Nephron progenitor cell (in vitro differentiated cells): ENCODE data around the gene KIF5A.

ENCODE experiments used
- DNase-seq: peaks from one replicate; pipeline ENCODE4 v3.0.0; 2021
- H3K27ac Mint-ChIP-seq: 2 replicates; pipeline ENCODE4 v1.8.0; 2021; ENCODE audit warnings: mild to moderate bottlenecking, moderate library complexity, mixed read lengths
- H3K27me3 Mint-ChIP-seq: 2 replicates; pipeline ENCODE4 v1.8.0; 2021; ENCODE audit warnings: mild to moderate bottlenecking, low read depth, mixed read lengths; ENCODE audit not compliant: poor library complexity
- H3K36me3 Mint-ChIP-seq: 2 replicates; pipeline ENCODE4 v1.8.0; 2021; ENCODE audit warnings: low read depth, mixed read lengths
- H3K4me1 Mint-ChIP-seq: 2 replicates; pipeline ENCODE4 v1.8.0; 2021; ENCODE audit warnings: mixed read lengths
- H3K4me3 Mint-ChIP-seq: 2 replicates; pipeline ENCODE4 v1.8.0; 2021; ENCODE audit warnings: mild to moderate bottlenecking, moderate library complexity, mixed read lengths
- H3K9me3 Mint-ChIP-seq: 2 replicates; pipeline ENCODE4 v1.8.0; 2021; ENCODE audit warnings: mild to moderate bottlenecking, moderate library complexity, mixed read lengths
- TF ChIP-seq, protein P1 (sequence below): fragments of 200-600 bp; sonication (generic); IDR thresholded peaks from 2 replicates; pipeline ENCODE4 v1.5.0; 2021; ENCODE audit warnings: antibody characterized with exemption

KIF5A gene

DNA sequence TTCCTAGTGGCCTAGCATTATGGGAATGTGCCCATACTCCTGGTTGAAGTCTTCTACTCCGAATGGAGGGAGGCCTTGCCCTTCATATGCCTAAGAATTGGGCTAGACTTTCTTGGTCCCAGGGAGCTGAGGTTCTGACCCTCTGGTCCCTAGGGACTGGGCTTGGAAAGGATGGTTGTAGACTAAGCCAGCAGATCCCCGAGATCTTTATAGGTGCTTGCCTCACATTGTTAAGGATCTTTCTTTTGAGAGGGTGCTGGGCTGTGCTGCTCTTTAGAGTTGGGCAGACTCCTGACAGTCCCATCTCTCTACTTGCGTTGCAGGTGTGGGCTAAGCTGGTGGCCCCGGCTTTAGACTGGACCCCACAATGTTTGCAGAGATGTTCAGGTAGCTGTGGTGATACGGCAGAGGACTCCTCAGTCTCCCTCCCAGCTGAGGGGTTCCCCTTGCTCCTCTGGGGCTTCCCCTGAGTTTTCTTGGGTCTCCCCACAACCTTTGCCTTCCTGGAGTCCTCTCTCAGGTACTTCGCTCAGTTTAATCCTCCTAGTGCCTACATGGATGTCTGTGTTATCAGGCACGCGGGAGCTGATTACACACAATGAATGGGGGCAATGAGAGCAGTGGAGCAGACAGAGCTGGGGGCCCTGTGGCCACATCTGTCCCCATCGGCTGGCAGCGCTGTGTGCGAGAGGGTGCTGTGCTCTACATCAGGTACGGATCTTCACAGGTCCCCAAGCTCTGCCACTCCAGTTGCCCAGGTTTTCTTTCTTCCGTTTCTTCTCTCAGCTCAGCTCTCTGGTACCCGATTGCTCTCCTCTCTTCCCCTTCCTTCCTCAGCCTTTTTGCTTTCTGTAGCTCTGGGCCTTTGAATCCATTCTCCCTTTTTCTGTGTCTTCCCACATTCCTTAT is 25.9 kb upstream of the KIF5A start:
- peak overlapping the region; percentile 97 for H3K27ac Mint-ChIP-seq
- H3K9me3 Mint-ChIP-seq: no peaks in the 10 kb centered on the region
- H3K4me3 Mint-ChIP-seq: peak overlapping the region; percentile 96
- peaks cover 57% of the 10 kb centered on the region for H3K4me1 Mint-ChIP-seq
- DNase-seq: no peak
- TF ChIP-seq, protein P1, sequence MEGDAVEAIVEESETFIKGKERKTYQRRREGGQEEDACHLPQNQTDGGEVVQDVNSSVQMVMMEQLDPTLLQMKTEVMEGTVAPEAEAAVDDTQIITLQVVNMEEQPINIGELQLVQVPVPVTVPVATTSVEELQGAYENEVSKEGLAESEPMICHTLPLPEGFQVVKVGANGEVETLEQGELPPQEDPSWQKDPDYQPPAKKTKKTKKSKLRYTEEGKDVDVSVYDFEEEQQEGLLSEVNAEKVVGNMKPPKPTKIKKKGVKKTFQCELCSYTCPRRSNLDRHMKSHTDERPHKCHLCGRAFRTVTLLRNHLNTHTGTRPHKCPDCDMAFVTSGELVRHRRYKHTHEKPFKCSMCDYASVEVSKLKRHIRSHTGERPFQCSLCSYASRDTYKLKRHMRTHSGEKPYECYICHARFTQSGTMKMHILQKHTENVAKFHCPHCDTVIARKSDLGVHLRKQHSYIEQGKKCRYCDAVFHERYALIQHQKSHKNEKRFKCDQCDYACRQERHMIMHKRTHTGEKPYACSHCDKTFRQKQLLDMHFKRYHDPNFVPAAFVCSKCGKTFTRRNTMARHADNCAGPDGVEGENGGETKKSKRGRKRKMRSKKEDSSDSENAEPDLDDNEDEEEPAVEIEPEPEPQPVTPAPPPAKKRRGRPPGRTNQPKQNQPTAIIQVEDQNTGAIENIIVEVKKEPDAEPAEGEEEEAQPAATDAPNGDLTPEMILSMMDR: no peak
- peaks cover 3% of the 10 kb centered on the region for H3K27me3 Mint-ChIP-seq
- H3K36me3 Mint-ChIP-seq: peaks cover 13% of the 10 kb centered on the region

GRCh38 chr12:57524814-57525614 is 24.8 kb upstream of the KIF5A start:
- Mint-ChIP-seq H3K4me1 (peaks cover 49% of the 10 kb centered on the region), H3K9me3 (no peaks in the 10 kb centered on the region)

GRCh38 chr12:57525615-57526383 is 24.0 kb upstream of the KIF5A start:
- peaks cover 3% of the 10 kb centered on the region for H3K27me3 Mint-ChIP-seq
- no peak for DNase-seq
- peaks cover 49% of the 10 kb centered on the region for H3K4me1 Mint-ChIP-seq
- no peak overlapping the region for H3K4me3 Mint-ChIP-seq
- peaks cover 18% of the 10 kb centered on the region for H3K36me3 Mint-ChIP-seq
- TF ChIP-seq, protein P1: no peak
- H3K27ac Mint-ChIP-seq: no peak overlapping the region
- no peaks in the 10 kb centered on the region for H3K9me3 Mint-ChIP-seq

More at GRCh38 chr12:57524814-57525614, 24.8 kb upstream of the KIF5A start:
- peak; percentile 18 for DNase-seq
- Mint-ChIP-seq H3K27me3 (peaks cover 3% of the 10 kb centered on the region), H3K4me3 (peak overlapping the region; percentile 96), H3K36me3 (peaks cover 16% of the 10 kb centered on the region), H3K27ac (peak overlapping the region; percentile 97)
- TF ChIP-seq, protein P1: no peak

GRCh38 chr12:57526477-57527126 is 23.2 kb upstream of the KIF5A start:
- Mint-ChIP-seq H3K27me3 (peaks cover 2% of the 10 kb centered on the region), H3K27ac (no peak overlapping the region), H3K4me1 (peaks cover 41% of the 10 kb centered on the region), H3K36me3 (peaks cover 25% of the 10 kb centered on the region), H3K9me3 (no peaks in the 10 kb centered on the region), H3K4me3 (no peak overlapping the region)
- no peak for DNase-seq
- TF ChIP-seq, protein P1: no peak

- DNase-seq: no peak
- H3K4me1 Mint-ChIP-seq: peaks cover 36% of the 10 kb centered on the region
- no peak overlapping the region for H3K27ac Mint-ChIP-seq
- H3K9me3 Mint-ChIP-seq: no peaks in the 10 kb centered on the region
- H3K27me3 Mint-ChIP-seq: peaks cover 5% of the 10 kb centered on the region
- no peak overlapping the region for H3K4me3 Mint-ChIP-seq
- TF ChIP-seq, protein P1: no peak
- H3K36me3 Mint-ChIP-seq: peaks cover 30% of the 10 kb centered on the region
Measured at GRCh38 chr12:57527184-57527583, 22.7 kb upstream of the KIF5A start.
